NCI-H82 treated with DMSO at 0.1 percent for 48 hours (cell line): ENCODE data around the gene HSPA8.
A peak's percentile ranks its signal among the peaks of the same experiment; 100 is the strongest.
"Not testable (repeated sequence)": the region's sequence is repeated elsewhere in the genome, so short reads cannot be mapped to it uniquely, and the experiment has no call there.

Experiments
- DNase-seq: peaks from one replicate; lab custom pipeline; 2025; ENCODE audit not compliant: unreplicated experiment; lab: John Stamatoyannopoulos, UW

HSPA8 gene

DNA sequence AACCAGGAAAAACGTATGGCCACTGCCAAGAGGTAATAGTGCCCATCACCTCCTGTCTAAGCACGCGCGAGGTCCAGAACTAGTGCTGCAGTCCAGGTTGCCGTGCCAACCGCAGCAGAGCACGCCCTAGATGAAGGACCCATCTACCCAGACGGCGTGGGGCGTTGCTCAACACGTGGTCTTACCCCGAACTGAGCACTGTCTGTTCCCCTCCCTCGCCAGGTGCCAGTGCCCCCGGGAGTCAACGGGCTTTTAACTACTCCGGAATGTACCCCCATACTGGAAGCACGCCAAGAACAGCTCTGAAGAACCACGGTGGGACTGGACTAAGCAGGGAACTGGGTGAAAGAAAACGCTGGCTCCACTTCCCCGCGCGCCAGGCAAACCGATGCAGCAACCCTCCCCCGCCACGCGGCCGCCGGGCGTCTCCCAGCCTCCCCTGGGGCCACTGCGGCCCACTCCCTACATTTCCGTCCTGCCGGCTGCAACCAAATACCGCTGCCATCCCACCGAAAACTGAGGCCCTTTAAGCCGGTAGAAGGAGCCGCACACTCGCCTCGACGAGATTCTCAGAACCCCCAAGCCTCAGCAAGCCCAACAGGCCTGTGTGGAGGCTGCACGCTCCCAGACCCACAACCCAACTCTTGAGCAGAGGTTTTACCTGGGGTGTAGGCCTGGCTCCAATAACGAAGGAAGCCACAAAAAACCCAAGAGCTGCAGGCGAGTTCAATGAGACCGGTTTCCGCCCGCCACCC is at the start of gene HSPA8:
HSPA8 (minus strand) TSS at position 734 of the 755 bp plus-strand sequence. CDS start 812 bp downstream, outside the sequence.
- no peak for DNase-seq

DNA sequence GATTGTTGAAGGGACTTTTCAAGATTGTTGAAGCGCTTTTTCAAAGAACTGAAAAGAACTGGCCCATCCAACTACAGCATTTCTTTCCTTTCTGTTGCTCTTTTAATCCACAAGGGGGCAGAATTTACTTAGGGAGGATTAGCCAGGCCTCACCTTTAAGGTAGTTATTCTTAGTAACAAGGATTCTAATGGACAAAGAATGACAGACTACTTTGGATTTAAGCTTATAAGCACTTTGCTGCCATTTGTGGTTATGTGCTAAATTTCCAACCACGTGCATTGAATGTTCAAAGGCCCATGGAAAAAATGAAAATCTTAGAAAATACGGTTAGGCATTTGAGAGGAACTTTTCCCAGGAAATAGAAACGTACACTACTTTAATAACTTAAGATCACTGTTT is 49.5 kb upstream of the HSPA8 start:
- DNase-seq = peak; percentile 33

DNA sequence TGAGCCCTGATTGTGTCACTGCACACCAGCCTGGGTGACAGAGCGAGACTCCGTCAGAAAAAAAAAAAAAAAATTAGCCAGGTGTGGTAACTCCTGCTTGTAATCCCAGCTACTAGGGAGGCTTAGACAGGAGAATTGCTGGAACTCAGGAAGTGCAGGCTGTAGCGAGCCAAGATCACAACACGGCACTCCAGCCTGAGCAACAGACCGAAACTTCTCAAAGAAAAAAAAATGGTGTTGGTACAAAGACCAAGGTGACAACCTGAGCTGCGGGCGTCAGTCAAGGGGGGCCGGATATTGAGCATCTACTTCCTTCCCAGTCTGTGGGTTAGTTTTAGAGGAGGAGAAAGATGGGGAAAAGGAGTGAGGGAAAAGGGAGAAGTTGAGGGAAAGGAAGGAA is 48.5 kb upstream of the HSPA8 start:
- DNase-seq = no peak

DNA sequence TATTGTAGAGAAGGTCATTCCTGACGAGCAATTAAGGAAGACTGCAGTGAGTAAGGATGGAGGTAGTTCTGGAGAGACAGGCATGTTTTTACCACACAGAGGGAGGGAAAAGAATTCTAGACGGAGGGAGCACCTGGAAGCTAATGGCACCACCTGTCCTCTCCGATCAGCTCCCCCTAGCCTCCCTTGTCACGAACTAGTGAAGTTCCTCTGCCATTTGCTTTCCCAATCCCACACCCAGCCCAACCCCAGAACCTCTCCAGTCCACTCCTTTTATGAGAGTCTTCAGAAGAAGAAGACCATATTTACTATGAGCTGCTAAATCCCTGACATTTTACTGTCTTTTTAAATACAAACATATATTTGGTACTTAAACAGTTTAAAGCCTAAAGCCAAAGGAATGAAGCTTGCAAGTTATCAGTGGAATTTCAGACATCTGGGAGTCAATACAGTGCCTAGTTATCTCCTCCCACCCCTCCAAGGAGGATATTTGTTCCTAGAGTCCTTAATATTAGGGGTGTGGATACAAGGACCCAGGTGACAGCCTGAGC is 46.1 kb upstream of the HSPA8 start:
- DNase-seq = no peak

DNA sequence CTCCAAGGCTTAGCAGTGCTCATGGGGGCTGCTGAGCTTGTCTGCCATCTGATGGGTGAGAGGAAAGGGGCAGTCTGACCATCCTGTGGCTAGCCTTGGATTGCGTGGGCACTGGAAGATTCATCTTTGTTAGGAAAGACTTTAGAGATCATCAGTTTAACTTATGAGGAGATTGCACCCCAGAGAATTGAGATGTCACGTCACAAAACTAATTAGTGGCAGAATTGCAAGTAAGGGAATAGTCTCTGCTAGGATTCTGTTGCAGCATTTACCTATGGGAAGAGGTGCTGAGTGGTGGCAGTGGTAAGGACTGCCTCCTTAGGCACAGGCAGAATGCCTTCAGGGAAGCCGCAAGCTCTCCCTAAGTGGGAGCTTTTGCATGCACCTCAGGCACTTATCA is 42.8 kb upstream of the HSPA8 start:
- no peak for DNase-seq

DNA sequence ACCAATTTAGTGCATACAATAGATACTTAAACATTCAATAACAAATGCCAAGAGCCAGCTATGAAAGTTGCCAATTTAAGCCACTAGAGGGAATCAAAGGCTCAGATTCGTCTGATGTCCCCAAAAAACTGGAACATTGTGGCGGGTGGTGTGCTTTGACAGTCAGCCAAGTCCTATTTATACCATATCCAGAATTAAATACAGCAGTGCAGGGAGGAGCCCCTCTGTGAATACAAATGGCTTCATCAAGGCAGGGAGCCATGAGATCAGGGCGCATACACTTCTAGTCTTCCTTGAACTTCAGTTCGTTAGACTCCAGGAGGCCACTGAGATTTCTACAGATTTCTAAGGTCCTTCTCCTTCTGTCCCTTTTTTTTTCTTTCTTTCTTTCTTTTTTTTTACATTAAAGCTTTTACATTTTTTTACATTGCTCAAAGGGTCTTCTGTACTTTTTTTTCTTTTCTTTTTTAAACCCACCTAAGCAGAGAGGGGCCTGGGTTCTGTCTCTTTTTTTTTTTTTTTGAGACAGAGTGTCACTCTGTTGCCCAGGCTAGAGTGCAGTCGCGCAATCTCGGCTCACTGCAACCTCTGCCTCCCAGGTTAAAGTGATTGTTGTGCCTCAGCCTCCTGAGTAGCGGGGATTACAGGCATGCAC is 41.5 kb upstream of the HSPA8 start:
- DNase-seq = peak; percentile 34

DNA sequence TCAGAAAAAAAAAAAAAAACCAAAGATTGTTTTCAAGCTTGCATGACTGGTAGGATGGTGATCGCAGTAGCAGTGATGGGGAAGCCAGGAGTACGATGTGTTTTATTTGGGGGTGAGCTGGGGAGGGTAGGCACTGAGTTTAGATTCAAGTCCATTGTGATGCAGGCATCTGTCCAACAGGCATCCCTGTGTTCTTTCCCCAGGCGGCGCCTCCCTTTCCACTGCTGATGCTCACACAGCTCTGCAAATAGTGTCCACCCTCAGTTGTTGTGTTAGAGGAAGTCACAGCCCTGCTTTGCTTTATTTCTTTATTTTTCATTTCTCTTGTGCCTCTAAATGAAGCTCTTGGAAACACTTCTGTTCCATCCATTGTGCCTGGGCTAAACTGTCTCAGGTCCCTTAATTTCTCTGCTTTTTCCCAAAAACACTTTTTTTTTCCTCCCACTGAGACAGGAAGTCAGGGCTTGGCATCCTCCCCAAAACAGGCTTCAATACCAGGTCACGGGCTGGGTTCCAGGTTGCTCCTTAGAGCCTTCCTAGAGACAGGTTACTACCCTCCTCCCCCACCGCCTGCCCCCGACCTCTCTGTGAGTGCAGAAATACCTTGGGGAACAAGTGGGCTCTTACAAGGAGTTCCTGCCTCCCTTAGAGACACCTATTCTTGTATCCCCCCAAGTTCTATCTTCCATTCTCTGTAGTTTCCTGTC is 38.6 kb upstream of the HSPA8 start:
- no peak for DNase-seq

DNA sequence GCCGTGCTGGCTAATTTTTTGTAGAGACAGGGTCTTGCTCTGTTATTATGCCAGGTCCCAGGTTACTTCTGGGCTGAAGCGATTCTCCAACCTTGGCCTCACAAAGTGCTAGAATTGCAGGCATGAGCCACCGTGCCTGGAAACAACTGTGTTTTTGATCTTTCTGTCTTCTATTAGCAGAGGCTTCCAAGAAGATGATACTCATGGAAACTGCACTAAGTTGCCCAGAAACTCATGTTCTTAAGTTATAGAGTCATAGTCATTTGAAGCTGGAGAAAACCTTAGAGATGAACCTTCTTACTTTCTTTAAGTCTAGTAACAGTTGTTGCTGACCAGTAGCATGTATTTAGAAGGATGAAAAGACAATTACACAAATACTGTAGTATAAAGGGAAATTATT is 37.1 kb upstream of the HSPA8 start:
- no peak for DNase-seq

DNA sequence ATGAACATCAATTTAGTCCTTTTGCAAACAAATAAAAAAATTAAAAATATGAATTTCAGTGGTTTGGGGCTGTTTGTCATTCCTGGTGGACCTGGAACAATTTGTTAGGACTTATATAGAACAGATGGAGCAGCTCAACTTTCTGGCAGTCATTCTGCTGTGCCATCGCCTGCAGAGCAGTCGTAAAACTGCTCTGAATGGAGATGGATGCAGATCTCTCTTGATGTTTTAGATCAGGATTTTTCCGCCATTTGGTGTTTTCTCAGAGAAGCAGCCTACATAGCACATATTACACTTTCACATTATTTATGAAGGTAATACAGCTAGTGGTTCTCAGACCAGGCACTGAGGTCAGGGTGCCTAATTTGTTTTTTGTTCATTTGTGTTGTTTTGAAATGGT is 31.8 kb upstream of the HSPA8 start:
- no peak for DNase-seq

DNA sequence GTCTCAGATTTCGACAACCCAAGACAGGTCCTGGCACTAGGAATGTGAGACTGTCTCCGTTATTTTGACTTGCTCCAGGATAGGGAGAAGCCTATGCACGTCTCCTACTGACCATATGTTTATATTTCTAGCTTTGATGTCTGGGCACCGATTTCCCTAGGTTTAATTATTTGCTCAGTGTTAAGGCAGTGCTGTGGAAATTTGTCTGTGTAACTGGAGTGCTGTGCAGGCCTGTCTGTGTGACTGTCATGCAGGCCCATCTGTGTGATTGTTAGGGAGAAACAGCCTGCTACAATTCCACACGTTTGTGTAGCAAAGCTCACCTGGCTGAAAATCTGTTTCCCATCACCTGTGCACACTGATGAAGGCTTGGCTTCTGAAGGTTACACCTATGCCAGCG is 29.6 kb upstream of the HSPA8 start:
- no peak for DNase-seq

DNA sequence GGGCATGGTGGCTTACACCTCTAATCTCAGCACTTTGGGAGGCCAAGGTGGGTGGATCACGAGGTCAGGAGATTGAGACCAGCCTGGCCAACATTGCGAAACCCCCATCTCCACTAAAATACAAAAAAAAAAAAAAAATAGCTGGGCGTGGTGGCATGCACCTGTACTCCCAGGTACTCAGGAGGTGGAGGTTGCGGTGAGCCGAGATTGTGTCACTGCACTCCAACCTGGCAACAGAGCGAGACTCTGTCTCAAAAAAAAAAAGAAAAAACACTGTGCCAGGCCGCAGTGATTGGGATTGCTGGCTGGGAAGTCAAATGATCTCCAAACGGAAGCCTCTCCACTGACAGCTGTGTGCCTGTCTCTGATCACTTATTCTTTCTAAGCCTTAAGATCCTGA is 28.2 kb upstream of the HSPA8 start:
- DNase-seq = not testable (repeated sequence)

DNA sequence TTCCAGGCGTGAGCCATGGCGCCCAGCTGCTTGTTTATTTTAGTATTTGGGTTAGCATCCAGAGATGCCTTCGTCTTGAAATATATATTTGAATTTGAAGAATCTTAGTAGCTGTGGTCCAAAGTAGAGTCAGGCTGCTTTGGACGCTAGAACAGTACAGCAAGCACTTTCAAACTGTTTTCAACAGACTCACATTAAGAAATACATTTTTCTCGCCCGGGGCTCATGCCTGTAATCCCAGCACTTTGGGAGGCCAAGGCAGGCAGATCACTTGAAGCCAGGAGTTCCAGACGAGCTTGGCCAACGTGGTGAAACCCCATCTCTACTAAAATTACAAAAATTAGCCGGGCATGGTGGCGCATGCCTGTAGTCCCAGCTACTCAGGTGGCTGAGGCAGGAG is 27.0 kb upstream of the HSPA8 start:
- not testable (repeated sequence) for DNase-seq

DNA sequence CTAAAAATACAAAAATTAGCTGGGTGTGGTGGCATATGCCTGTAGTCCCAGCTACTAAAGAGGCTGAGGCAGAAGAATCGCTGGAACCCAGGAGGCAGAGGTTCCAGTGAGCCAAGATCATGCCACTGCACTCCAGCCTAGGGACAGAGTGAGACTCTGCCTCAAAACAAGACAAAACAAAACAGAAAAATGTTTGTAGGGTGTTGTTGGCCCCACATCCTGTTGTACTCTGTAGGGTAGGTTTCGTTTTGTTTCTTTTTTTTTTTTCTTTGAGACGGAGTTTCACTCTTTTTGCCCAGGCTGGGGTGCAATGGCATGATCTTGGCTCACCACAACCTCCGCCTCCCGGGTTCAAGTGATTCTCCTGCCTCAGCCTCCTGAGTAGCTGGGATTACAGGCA is 25.7 kb upstream of the HSPA8 start:
- not testable (repeated sequence) for DNase-seq

DNA sequence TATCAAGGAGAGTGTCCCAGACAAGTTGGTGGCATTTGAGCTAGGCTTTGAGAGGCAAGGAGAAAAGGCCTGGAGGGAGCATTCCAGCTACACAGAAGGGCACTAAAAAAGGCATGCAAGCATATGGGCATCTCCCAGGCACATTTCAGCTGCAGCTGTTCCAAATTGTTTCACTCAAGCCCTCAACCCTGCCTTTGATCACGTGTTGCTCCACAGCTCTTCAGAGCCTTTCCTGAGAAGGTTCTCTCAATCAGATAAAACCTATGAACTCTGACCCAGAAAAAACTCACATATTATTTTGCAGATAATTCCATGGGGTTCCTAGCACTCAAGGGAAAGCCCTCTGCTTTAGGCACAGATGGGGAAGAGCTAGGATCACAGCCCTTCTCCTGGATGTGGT is 24.4 kb upstream of the HSPA8 start:
- no peak for DNase-seq

DNA sequence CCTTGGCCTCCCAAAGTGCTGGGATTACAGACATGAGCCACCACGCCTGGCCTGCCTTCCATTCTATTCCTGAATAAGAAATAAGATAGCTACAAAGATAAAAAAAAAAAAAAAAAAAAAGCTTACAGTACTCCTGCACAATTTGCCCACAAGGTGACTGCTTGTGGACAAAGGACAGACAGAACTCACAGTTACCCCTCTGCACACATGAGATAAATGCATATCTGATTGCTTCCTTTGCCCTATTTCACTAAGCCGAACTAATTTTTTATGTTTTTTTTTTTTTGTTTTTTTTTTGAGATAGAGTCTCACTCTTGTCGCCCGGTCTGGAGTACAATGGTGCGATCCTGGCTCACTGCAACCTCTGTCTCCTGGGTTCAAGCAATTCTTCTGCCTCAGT is 23.6 kb upstream of the HSPA8 start:
- DNase-seq = no peak

DNA sequence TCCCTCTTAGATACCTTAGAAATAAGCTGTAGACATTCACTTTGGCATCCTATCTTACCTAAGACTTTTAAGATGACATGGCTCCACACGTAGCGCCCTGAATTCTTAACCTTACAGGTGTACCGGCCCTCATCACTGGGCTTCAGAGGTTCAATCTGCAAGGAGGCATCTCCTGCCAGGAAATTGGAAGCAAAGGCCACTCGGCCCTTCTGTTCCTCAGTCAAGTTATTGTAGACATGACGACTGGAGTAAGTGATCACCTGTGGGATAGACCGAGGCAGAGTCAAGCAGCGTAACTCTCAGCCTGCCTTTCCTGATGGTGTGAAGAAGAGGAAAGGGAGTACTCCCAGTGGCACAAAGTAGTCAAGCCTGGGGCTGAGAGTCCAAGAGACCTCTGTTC is 22.5 kb upstream of the HSPA8 start:
- no peak for DNase-seq

DNA sequence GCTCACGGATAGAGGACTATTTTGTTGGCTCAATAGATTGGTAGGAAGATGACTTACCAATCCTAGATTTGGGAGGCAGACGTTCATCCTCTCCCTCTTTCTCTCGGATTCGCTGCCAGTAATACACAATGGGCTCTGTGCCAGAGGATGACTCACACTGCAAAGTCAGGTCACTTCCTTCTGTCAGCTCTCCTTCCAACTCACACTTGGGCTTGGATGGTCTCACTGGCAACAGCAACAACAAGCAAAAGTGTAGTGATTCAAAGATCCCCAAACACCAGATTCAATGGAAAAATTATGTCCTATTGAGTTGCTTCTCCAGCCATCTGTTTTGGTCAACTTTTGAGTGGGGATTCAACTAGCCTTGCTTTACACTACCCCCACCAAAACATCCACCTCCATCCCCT is 21.7 kb upstream of the HSPA8 start:
- peak; percentile 86 for DNase-seq

DNA sequence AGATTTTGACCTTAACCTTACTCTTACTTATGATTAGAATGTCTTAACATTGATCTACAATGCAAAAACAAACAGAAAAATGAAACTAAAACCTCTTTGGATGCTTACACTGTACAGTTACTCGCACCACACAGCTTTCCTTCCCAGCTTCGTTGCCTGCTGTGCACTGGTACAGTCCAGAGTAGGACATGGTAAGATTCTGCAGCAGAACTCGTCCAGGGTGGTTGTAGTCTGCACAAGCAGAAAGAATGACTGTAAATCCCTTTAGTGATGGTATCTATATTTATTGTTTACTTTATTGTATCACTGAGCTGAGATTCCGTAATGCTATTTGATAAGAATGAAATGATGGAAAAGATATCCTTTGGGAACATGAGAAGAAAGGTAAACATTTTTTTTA is 21.0 kb upstream of the HSPA8 start:
- no peak for DNase-seq

DNA sequence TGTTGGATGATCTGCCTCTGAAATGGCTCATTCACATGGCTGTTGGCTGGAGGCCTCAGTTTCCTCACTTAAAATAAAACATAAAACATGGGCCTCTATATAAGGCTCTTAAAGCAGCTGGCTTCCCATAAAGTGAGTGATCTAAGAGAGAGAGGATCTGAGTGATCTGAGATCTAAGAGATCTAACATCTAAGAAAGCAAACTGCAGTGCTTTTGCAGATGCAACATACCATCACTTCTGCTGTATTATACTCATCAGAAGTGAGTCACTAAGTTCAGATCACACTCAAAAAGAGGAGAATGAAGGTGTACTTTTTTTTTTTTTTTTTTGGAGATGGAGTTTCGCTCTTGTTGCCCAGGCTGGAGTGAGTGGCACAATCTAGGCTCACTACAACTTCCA is 18.1 kb upstream of the HSPA8 start:
- DNase-seq = no peak

DNA sequence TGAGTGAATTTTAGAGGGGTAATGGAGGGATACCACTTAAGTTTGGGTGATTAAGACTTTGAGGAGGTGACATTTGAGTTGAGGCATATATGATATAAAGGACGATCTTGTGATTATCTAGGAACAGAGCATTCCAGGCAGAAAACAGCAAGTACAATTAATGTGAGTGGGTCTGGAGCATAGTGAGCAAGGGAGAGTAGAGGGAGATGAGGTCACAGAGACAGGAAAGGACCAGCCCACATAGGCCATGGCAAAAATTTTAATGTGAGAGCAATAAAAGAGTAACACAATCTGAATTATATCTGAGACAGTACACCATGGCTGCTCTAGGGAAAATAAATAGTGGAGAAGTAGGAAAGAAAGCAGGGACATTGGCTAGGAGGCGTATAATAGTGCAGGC is 14.5 kb upstream of the HSPA8 start:
- no peak for DNase-seq

DNA sequence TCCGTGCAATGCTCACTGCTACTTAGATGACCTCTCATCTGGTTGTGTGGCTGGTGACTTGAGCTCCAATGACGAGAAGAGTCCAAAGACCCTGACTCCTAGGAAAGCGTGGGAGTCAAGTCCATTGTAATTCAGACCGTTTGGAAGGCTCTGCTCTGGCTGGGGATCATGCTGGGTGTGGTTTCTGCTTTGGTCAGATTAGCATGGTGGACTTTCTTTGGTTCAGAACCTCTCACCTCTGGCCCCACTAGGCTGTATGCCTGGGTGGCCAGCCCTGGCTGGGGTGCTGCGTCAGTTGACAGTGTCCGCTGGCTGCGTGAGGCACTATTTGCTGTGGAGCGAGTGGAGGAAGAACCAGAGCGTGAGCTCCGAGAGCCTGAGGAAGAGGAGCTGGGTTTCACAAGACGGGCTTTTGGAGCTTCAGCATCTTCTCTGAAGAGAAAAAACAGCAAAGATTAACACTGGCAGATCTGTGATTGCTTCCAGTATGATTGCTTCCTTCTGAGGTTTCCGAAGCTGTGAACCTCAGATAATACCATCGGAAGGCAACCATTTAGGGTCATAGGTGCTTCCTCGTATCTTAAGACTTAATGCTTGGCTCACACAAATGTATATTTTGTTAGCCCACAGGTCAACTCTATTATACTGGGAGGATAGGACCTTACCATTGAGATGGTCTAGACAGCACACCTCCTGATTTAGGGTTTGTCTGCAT is 11.6 kb upstream of the HSPA8 start:
- no peak for DNase-seq
